KBM-7 (cell line): ENCODE results near the gene TRNAU1AP.
"Not testable (repeated sequence)": the region's sequence is repeated elsewhere in the genome, so short reads cannot be mapped to it uniquely, and the experiment has no call there.

ENCODE experiments used
- DNase-seq: peaks from one replicate; pipeline ENCODE4 v3.0.0-alpha.2; 2015
- in situ Hi-C: fragments of 300-500 bp; cut with MboI; formaldehyde crosslinking; loops from 2 replicates; pipeline ENCODE4 v1.14.3; 2020; ENCODE audit warnings: low sequenced_read_pairs, low pct_unique_long_range_greater_than_20kb, mixed read lengths

Gene TRNAU1AP

GRCh38 chr1:28594686-28595411, 42.0 kb downstream of the TRNAU1AP start:
- in situ Hi-C loops, DNase-seq: not testable (repeated sequence)

GRCh38 chr1:28595412-28596191, 42.7 kb downstream of the TRNAU1AP start:
- DNase-seq, result no peak
- in situ Hi-C loops, result no loop called here

GRCh38 chr1:28596276-28596675, 43.4 kb downstream of the TRNAU1AP start:
- DNase-seq, in situ Hi-C loops: not testable (repeated sequence)

GRCh38 chr1:28601696-28602095, 48.8 kb downstream of the TRNAU1AP start:
- in situ Hi-C loops, result no loop called here
- DNase-seq, result no peak

- peak; percentile 69 for DNase-seq
Measured at GRCh38 chr1:28602536-28603439, 49.9 kb downstream of the TRNAU1AP start.

GRCh38 chr1:28604411-28604810, 51.5 kb downstream of the TRNAU1AP start:
- in situ Hi-C loops, result no loop called here
- DNase-seq, result no peak

More at GRCh38 chr1:28602536-28603439, 49.9 kb downstream of the TRNAU1AP start:
- in situ Hi-C loops, result no loop called here

- no peak for DNase-seq
- in situ Hi-C loops, result no loop called here
Measured at GRCh38 chr1:28604962-28605361, 52.1 kb downstream of the TRNAU1AP start.

GRCh38 chr1:28606771-28607170, 53.9 kb downstream of the TRNAU1AP start:
- DNase-seq, result no peak
- in situ Hi-C loops, result no loop called here

GRCh38 chr1:28613175-28613574, 60.3 kb downstream of the TRNAU1AP start:
- DNase-seq, result no peak
- in situ Hi-C loops, result no loop called here
